KMS-11 (cell line): Measurements from ENCODE around the gene PACSIN1.

Experiments
- H2AFZ ChIP-seq: fragments of 200-600 bp; sonication (generic); 2 replicates; pipeline ENCODE4 v1.6.1; 2016; ENCODE audit warnings: antibody characterized with exemption, mixed run types, low read depth
- H3K27ac ChIP-seq: fragments of 200-600 bp; sonication (generic); 2 replicates; pipeline ENCODE4 v1.6.1; 2016; ENCODE audit warnings: mild to moderate bottlenecking, mixed run types
- H3K27me3 ChIP-seq: fragments of 200-600 bp; sonication (generic); 2 replicates; pipeline ENCODE4 v1.6.1; 2017; ENCODE audit warnings: mild to moderate bottlenecking, low read depth, mixed run types, moderate library complexity; ENCODE audit not compliant: insufficient read depth
- H3K36me3 ChIP-seq: fragments of 200-600 bp; sonication (generic); 2 replicates; pipeline ENCODE4 v1.6.1; 2017; ENCODE audit warnings: mild to moderate bottlenecking, mixed run types; ENCODE audit not compliant: insufficient read depth
- H3K4me1 ChIP-seq: fragments of 200-600 bp; sonication (generic); 2 replicates; pipeline ENCODE4 v1.6.1; 2016; ENCODE audit warnings: mild to moderate bottlenecking, low read depth, mixed run types; ENCODE audit not compliant: poor library complexity, severe bottlenecking
- H3K4me2 ChIP-seq: fragments of 200-600 bp; sonication (generic); 2 replicates; pipeline ENCODE4 v1.7.0; 2016; ENCODE audit warnings: mild to moderate bottlenecking, mixed run types
- H3K4me3 ChIP-seq: fragments of 200-600 bp; sonication (generic); IDR thresholded peaks from 2 replicates; pipeline ENCODE4 v1.6.1; 2017; ENCODE audit warnings: low read depth, low read length, mixed read lengths; ENCODE audit not compliant: insufficient read depth
- H3K79me2 ChIP-seq: fragments of 200-600 bp; sonication (generic); 2 replicates; pipeline ENCODE4 v1.6.1; 2016; ENCODE audit warnings: low read depth, mixed run types; ENCODE audit not compliant: insufficient read depth
- H3K9ac ChIP-seq: fragments of 200-600 bp; sonication (generic); 2 replicates; pipeline ENCODE4 v1.6.1; 2016; ENCODE audit warnings: mild to moderate bottlenecking, mixed run types
- H4K20me1 ChIP-seq: fragments of 200-600 bp; sonication (generic); 2 replicates; pipeline ENCODE4 v1.6.1; 2016; ENCODE audit warnings: mild to moderate bottlenecking, mixed run types; ENCODE audit not compliant: insufficient read depth
- CTCF ChIP-seq: fragments of 200-600 bp; sonication (generic); conservative IDR thresholded peaks from 2 replicates; pipeline ENCODE4 v1.6.1; 2017; ENCODE audit warnings: low read depth, mild to moderate bottlenecking, antibody characterized with exemption, low read length, moderate library complexity, mixed read lengths

The PACSIN1 gene

GRCh38 chr6:34509782-34510181 lies 43.9 kb downstream of the PACSIN1 start:
- H3K27me3 ChIP-seq, result no peaks in the 10 kb centered on the region
- TF ChIP-seq CTCF, result no peak
- H3K27ac ChIP-seq, result no peak overlapping the region
- H3K4me2 ChIP-seq, result no peak overlapping the region
- no peaks in the 10 kb centered on the region for H3K79me2 ChIP-seq
- no peak overlapping the region for H3K4me3 ChIP-seq
- no peaks in the 10 kb centered on the region for H4K20me1 ChIP-seq
- no peak overlapping the region for H2AFZ ChIP-seq
- H3K36me3 ChIP-seq, result no peaks in the 10 kb centered on the region
- H3K4me1 ChIP-seq, result no peaks in the 10 kb centered on the region
- H3K9ac ChIP-seq, result no peak overlapping the region

GRCh38 chr6:34510299-34510698 lies 44.4 kb downstream of the PACSIN1 start:
- Histone ChIP-seq H3K9ac (no peak overlapping the region), H3K27me3 (no peaks in the 10 kb centered on the region), H3K36me3 (no peaks in the 10 kb centered on the region), H3K4me1 (no peaks in the 10 kb centered on the region), H3K27ac (no peak overlapping the region), H2AFZ (no peak overlapping the region), H3K4me3 (no peak overlapping the region), H4K20me1 (no peaks in the 10 kb centered on the region), H3K4me2 (no peak overlapping the region), H3K79me2 (no peaks in the 10 kb centered on the region)
- no peak for TF ChIP-seq CTCF

GRCh38 chr6:34511214-34511914 lies 45.5 kb downstream of the PACSIN1 start:
- H3K4me1 ChIP-seq, result no peaks in the 10 kb centered on the region
- no peak overlapping the region for H3K27ac ChIP-seq
- no peak for TF ChIP-seq CTCF
- H2AFZ ChIP-seq, result no peak overlapping the region
- no peak overlapping the region for H3K4me2 ChIP-seq
- no peaks in the 10 kb centered on the region for H3K27me3 ChIP-seq
- no peaks in the 10 kb centered on the region for H4K20me1 ChIP-seq
- H3K79me2 ChIP-seq, result no peaks in the 10 kb centered on the region
- no peaks in the 10 kb centered on the region for H3K36me3 ChIP-seq
- no peak overlapping the region for H3K9ac ChIP-seq
- H3K4me3 ChIP-seq, result no peak overlapping the region

- Histone ChIP-seq H3K9ac (no peak overlapping the region), H3K4me3 (no peak overlapping the region), H3K27me3 (no peaks in the 10 kb centered on the region), H3K4me2 (no peak overlapping the region), H3K27ac (no peak overlapping the region), H3K79me2 (no peaks in the 10 kb centered on the region), H3K4me1 (no peaks in the 10 kb centered on the region), H2AFZ (no peak overlapping the region), H4K20me1 (no peaks in the 10 kb centered on the region), H3K36me3 (no peaks in the 10 kb centered on the region)
- no peak for TF ChIP-seq CTCF
Measured at GRCh38 chr6:34511915-34512737, 46.2 kb downstream of the PACSIN1 start.
